ENCODE measurements around the gene GSG1L.

The GSG1L gene

GRCh38 chr16:27767081-27767480 is 296.4 kb downstream of the GSG1L start:
- Histone ChIP-seq H3K27ac (replicated peaks) (no peak overlapping the region), H3K4me3 (replicated peaks; ENCODE audit: insufficient read depth, low read length) (no peak overlapping the region), H3K27me3 (ENCODE audit: insufficient read depth, poor library complexity, severe bottlenecking) (no peaks in the 10 kb centered on the region)
- TF ChIP-seq, protein P1, sequence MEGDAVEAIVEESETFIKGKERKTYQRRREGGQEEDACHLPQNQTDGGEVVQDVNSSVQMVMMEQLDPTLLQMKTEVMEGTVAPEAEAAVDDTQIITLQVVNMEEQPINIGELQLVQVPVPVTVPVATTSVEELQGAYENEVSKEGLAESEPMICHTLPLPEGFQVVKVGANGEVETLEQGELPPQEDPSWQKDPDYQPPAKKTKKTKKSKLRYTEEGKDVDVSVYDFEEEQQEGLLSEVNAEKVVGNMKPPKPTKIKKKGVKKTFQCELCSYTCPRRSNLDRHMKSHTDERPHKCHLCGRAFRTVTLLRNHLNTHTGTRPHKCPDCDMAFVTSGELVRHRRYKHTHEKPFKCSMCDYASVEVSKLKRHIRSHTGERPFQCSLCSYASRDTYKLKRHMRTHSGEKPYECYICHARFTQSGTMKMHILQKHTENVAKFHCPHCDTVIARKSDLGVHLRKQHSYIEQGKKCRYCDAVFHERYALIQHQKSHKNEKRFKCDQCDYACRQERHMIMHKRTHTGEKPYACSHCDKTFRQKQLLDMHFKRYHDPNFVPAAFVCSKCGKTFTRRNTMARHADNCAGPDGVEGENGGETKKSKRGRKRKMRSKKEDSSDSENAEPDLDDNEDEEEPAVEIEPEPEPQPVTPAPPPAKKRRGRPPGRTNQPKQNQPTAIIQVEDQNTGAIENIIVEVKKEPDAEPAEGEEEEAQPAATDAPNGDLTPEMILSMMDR (IDR thresholded peaks at IDR 0.05; ENCODE audit: insufficient read depth, low read length) = no peak
- TF ChIP-seq GABPA (IDR thresholded peaks at IDR 0.05; ENCODE audit: low read depth) (no peak), SPI1 (IDR thresholded peaks at IDR 0.05; ENCODE audit: borderline replicate concordance, low read depth) (no peak), POLR2AphosphoS5 (IDR thresholded peaks at IDR 0.05; ENCODE audit: low read depth) (no peak), REST (IDR thresholded peaks at IDR 0.05; ENCODE audit: insufficient replicate concordance, low read depth) (no peak)
- no peak for DNase-seq (ENCODE audit: low read depth in 1 of 2, low spot score in 1 of 2)

DNA sequence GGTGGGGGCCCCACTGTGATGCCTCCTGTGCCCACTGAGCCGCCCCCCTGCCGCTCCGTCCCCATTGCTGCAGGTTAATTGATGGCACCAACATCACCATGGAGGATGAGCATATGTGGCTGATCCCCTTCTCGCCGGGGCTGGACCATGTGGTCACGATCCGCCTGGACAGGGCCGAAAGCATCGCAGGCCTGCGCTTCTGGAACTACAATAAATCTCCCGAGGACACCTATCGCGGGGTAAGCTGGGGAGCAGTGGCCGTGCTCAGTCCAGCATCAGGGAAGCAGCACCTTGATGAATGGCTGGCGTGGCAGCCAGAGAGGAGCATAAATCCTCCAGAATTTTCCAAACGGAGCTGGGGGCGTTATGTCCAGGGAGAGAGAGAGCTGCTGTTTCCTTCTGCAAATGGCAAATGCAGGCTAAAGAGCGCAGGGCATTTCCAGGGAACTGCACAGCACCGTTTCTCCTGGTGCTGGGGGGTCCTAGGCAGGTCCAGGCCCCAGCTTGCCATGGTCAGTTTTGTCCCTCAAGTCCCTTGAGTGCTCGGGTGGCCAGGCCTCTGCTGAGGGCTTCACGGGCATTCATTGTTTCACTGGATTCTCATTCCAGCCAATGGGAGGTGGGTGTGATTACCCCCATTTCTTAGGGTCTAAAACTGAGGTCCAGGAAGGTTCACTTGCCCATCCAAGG is 297.1 kb downstream of the GSG1L start:
- Histone ChIP-seq H3K4me3 (replicated peaks; ENCODE audit: insufficient read depth, low read length) (no peak overlapping the region), H3K27me3 (ENCODE audit: insufficient read depth, poor library complexity, severe bottlenecking) (no peaks in the 10 kb centered on the region), H3K27ac (replicated peaks) (no peak overlapping the region)
- TF ChIP-seq, protein P1 (IDR thresholded peaks at IDR 0.05; ENCODE audit: insufficient read depth, low read length) = no peak
- no peak for TF ChIP-seq POLR2AphosphoS5 (IDR thresholded peaks at IDR 0.05; ENCODE audit: low read depth)
- no peak for DNase-seq (ENCODE audit: low read depth in 1 of 2, low spot score in 1 of 2)

- no peaks in the 10 kb centered on the region for H3K27me3 ChIP-seq (ENCODE audit: insufficient read depth, poor library complexity, severe bottlenecking)
- no peak overlapping the region for H3K4me3 ChIP-seq (replicated peaks; ENCODE audit: insufficient read depth, low read length)
- DNase-seq (ENCODE audit: low read depth in 1 of 2, low spot score in 1 of 2) = no peak
These were observed 298.4 kb downstream of the GSG1L start for GRCh38 chr16:27764869-27765675.

More at GRCh38 chr16:27764869-27765675, 298.4 kb downstream of the GSG1L start:
- TF ChIP-seq GABPA (IDR thresholded peaks at IDR 0.05; ENCODE audit: low read depth) (no peak), REST (IDR thresholded peaks at IDR 0.05; ENCODE audit: insufficient replicate concordance, low read depth) (no peak), POLR2AphosphoS5 (IDR thresholded peaks at IDR 0.05; ENCODE audit: low read depth) (no peak), SPI1 (IDR thresholded peaks at IDR 0.05; ENCODE audit: borderline replicate concordance, low read depth) (no peak)
- TF ChIP-seq, protein P1 (IDR thresholded peaks at IDR 0.05; ENCODE audit: insufficient read depth, low read length) = no peak
- H3K27ac ChIP-seq (replicated peaks) = no peak overlapping the region

Measured in HL-60 (cell line).